ENCODE measurements around the gene STRA6.

The STRA6 gene

DNA sequence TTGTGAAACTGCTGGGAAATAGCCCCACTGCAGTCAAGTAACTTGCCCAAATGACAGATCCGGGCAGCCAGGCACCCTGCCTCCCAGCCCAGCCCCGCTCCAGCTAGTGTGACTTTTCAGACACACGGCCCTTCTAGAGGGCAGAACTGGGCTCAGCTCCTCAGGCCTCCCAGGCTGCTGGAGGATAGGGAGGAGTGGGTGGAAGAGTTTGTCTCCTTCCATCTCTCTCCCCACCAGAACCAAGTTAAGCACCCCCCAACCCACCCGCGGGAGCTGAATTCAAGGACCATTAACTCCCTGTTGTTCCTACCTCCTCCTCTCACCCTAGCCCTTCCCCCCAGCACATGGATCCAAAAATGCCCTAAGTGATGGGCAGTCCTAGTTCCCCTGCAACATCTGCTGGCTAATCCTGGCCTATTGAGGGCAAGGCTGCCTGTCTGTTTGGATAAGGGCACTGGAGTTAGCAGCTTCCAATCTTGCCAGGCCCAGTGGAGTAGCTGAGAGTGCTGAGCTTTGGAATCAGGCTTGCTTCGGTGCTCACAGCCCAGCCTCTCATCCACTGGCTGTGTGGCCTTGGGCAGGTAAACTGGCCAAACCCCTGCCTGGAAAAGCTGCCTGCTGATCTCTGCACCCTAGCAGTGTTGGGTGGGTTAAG, 36.6 kb upstream of the STRA6 start:
- Histone ChIP-seq H3K36me3 (ENCODE audit: control insufficient read depth, insufficient read depth, low read length) (no peaks in the 10 kb centered on the region), H3K4me1 (ENCODE audit: control insufficient read depth, insufficient read depth, low read length) (peaks cover 6% of the 10 kb centered on the region)

DNA sequence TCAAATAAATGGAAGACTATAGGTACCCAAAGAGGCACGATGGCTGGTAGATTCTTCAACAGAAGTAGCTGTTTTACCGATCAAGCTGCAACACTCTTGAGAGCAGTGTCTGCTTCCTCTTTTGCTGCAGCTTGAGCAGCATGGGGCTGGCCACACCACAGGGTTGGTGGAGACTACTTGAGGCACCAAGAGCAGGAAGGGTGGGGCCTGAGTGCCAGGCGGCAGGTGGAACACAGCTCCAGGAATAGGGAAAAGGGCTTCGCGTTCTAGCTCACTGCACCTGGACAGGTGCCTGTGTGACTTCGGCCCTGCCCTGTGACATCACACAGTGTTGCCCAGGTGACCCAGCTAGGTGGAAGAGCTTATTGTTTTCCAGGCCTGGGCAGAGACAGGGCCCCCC, 33.4 kb upstream of the STRA6 start, which contains the start of gene CCDC33:
Gene CCDC33, plus strand, starts transcription at position 365 of the 400 bp plus-strand sequence. CDS start 394 bp downstream, outside the sequence.
- no peak within 1 kb of the TSS for H3K4me3 ChIP-seq (ENCODE audit: low read depth, low read length)
- H3K27me3 ChIP-seq (ENCODE audit: control insufficient read depth, insufficient read depth, low read length), result peaks cover 16% of the 10 kb centered on the region
- no peaks in the 10 kb centered on the region for H3K9me3 ChIP-seq (ENCODE audit: control insufficient read depth, insufficient read depth, low read length)
- no peak within 1 kb of the TSS for H3K9ac ChIP-seq (ENCODE audit: low read depth, low read length)
- H3K4me1 ChIP-seq (ENCODE audit: control insufficient read depth, insufficient read depth, low read length), result peaks cover 7% of the 10 kb centered on the region
- no peaks in the 10 kb centered on the region for H3K36me3 ChIP-seq (ENCODE audit: control insufficient read depth, insufficient read depth, low read length)

More for the DNA sequence above, 36.6 kb upstream of the STRA6 start:
- Histone ChIP-seq H3K9me3 (ENCODE audit: control insufficient read depth, insufficient read depth, low read length) (no peaks in the 10 kb centered on the region), H3K27me3 (ENCODE audit: control insufficient read depth, insufficient read depth, low read length) (peaks cover 6% of the 10 kb centered on the region), H3K4me3 (ENCODE audit: low read depth, low read length) (no peak overlapping the region), H3K9ac (ENCODE audit: low read depth, low read length) (no peak overlapping the region)

DNA sequence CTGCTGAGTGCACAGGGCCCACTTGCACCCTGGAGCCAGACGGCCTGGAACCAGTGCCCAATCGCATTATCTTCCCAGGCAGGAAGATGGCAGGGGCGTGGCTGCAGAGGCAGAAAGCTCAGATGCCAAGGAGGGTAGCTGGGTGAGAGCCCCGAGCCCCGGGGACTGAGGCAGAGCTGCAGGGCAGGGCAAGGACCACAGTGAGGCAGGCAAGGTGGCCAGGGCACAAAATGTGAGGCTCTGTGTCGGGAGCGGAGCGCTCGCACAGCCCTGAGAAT, 31.9 kb upstream of the STRA6 start:
- H3K27me3 ChIP-seq (ENCODE audit: control insufficient read depth, insufficient read depth, low read length), result peaks cover 20% of the 10 kb centered on the region
- no peaks in the 10 kb centered on the region for H3K36me3 ChIP-seq (ENCODE audit: control insufficient read depth, insufficient read depth, low read length)
- H3K4me1 ChIP-seq (ENCODE audit: control insufficient read depth, insufficient read depth, low read length), result peaks cover 7% of the 10 kb centered on the region

DNA sequence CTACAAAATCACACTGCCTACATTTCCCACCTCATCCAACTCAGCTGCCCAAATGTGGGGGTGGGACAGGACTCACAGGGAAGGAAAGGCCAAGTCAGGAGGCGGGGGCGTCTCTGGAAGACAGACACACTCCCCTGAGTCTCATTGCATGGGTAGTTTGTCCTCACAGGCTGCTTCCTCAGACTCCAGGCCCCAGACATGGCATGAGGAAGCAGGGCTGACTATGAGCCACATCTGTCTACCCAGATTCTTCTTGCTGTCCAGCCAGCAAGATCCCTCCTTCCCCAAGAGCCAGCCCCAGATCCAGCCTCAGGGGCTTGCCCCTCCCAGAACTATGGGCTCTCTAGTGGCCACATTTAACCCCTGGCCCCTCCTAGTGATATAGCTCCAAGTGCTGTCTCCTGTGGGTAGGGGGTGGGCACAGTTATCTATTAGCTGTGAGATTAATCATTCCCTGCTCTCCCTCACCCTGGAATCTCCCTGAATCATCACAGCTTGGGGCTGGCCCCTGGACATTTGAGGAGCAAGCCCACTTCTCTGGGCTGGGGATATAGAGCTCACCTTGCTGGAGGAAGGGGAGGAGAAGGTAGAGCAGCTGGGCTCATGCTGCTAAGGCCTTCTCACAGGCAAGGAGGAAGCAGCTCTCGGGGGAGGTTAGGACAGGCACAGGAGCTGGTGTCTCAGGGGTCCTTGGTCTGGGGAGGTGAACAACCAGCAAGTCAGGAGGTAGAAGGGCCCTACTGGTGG, 31.4 kb upstream of the STRA6 start:
- Histone ChIP-seq H3K9me3 (ENCODE audit: control insufficient read depth, insufficient read depth, low read length) (no peaks in the 10 kb centered on the region), H3K36me3 (ENCODE audit: control insufficient read depth, insufficient read depth, low read length) (no peaks in the 10 kb centered on the region), H3K9ac (ENCODE audit: low read depth, low read length) (no peak overlapping the region), H3K4me1 (ENCODE audit: control insufficient read depth, insufficient read depth, low read length) (peaks cover 5% of the 10 kb centered on the region), H3K4me3 (ENCODE audit: low read depth, low read length) (no peak overlapping the region), H3K27me3 (ENCODE audit: control insufficient read depth, insufficient read depth, low read length) (peaks cover 20% of the 10 kb centered on the region)

More for the DNA sequence above, 31.9 kb upstream of the STRA6 start:
- Histone ChIP-seq H3K4me3 (ENCODE audit: low read depth, low read length) (no peak overlapping the region), H3K9ac (ENCODE audit: low read depth, low read length) (no peak overlapping the region), H3K9me3 (ENCODE audit: control insufficient read depth, insufficient read depth, low read length) (no peaks in the 10 kb centered on the region)

DNA sequence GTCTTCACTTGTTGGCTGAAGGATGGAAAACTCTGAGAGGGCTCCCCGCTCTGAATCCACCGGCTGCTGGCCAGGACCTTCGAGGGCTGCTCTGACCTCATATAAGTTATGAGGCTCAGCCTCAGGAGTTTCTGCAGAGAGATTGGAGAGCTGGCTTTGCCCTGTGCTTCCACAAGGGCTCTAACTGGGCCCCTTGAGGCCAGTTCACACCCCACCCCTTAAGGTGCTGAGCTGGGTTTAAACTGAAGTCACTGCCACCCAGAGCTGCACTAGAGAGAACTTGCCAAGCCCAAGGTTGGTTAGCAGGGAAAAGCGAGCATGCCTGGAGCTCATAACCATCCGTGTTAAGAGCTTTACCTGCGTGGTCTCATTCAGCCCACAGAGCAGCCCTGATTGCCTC, 30.8 kb upstream of the STRA6 start:
- H3K27me3 ChIP-seq (ENCODE audit: control insufficient read depth, insufficient read depth, low read length), result peaks cover 20% of the 10 kb centered on the region

DNA sequence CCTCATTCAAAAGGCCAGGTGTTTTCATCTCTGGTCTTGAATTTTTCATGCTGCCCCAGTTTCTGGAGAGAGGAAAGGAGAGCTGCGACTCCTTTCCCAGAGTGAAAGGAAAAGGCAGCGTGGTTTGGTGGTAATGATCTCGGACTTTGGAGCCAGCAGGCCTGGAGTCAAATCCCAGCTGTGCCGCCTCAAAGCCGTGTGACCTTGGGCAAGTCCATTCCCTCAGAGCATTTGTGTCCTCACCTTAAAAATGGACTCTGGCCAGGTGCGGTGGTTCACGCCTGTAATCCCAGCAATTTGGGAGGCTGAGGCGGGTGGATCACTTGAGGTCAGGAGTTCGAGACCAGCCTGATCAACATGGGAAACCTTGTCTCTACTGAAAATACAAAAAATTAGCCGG, 28.9 kb upstream of the STRA6 start:
- no peak overlapping the region for H3K4me3 ChIP-seq (ENCODE audit: low read depth, low read length)
- H3K4me1 ChIP-seq (ENCODE audit: control insufficient read depth, insufficient read depth, low read length), result peaks cover 9% of the 10 kb centered on the region

More for the DNA sequence above, 30.8 kb upstream of the STRA6 start:
- Histone ChIP-seq H3K9me3 (ENCODE audit: control insufficient read depth, insufficient read depth, low read length) (no peaks in the 10 kb centered on the region), H3K4me3 (ENCODE audit: low read depth, low read length) (no peak overlapping the region), H3K9ac (ENCODE audit: low read depth, low read length) (no peak overlapping the region), H3K4me1 (ENCODE audit: control insufficient read depth, insufficient read depth, low read length) (peaks cover 5% of the 10 kb centered on the region), H3K36me3 (ENCODE audit: control insufficient read depth, insufficient read depth, low read length) (no peaks in the 10 kb centered on the region)

DNA sequence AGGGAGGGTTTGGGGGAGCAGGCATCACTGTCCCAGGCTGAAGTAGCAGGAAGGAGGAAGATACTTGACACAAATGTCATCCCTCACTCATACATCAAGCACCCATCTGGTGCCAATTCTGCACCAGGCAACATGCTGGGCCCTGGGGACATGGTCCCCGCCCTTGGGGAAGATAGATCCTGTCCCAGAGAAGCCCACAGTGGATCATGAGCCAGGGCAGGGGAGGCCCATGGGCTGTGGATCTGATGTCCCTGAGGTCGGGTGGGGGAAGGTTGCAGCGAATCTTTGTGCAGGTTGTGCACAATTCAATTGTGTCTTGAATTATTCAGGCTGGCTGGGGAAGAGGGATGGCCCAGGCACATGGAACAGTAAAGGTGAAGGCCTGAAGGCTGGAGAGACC, 27.1 kb upstream of the STRA6 start:
- peaks cover 9% of the 10 kb centered on the region for H3K4me1 ChIP-seq (ENCODE audit: control insufficient read depth, insufficient read depth, low read length)
- no peaks in the 10 kb centered on the region for H3K9me3 ChIP-seq (ENCODE audit: control insufficient read depth, insufficient read depth, low read length)
- H3K36me3 ChIP-seq (ENCODE audit: control insufficient read depth, insufficient read depth, low read length), result no peaks in the 10 kb centered on the region
- H3K9ac ChIP-seq (ENCODE audit: low read depth, low read length), result no peak overlapping the region
- H3K27me3 ChIP-seq (ENCODE audit: control insufficient read depth, insufficient read depth, low read length), result peaks cover 56% of the 10 kb centered on the region
- no peak overlapping the region for H3K4me3 ChIP-seq (ENCODE audit: low read depth, low read length)

More for the DNA sequence above, 28.9 kb upstream of the STRA6 start:
- Histone ChIP-seq H3K9me3 (ENCODE audit: control insufficient read depth, insufficient read depth, low read length) (no peaks in the 10 kb centered on the region), H3K9ac (ENCODE audit: low read depth, low read length) (no peak overlapping the region), H3K27me3 (ENCODE audit: control insufficient read depth, insufficient read depth, low read length) (peaks cover 38% of the 10 kb centered on the region), H3K36me3 (ENCODE audit: control insufficient read depth, insufficient read depth, low read length) (no peaks in the 10 kb centered on the region)

DNA sequence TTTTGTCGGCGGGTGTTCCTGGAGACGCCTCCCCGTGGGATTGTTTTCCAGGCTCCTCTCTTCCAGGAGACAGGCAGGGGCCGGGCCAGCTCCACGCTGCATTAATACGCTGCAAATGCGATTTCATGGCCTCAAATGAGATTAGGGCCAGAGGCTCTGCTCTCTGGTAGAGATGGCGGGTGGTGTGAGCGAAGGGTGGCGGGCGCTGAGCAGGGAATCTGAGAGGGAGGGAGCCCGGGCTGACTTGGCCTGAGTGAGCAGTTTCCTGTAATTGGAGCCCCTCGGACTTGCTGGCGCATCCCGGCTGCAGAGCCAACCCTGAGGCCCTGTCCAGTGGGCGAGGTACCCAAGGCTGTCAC, 26.1 kb upstream of the STRA6 start:
- Histone ChIP-seq H3K9me3 (ENCODE audit: control insufficient read depth, insufficient read depth, low read length) (no peaks in the 10 kb centered on the region), H3K4me3 (ENCODE audit: low read depth, low read length) (no peak overlapping the region), H3K27me3 (ENCODE audit: control insufficient read depth, insufficient read depth, low read length) (peaks cover 62% of the 10 kb centered on the region)

DNA sequence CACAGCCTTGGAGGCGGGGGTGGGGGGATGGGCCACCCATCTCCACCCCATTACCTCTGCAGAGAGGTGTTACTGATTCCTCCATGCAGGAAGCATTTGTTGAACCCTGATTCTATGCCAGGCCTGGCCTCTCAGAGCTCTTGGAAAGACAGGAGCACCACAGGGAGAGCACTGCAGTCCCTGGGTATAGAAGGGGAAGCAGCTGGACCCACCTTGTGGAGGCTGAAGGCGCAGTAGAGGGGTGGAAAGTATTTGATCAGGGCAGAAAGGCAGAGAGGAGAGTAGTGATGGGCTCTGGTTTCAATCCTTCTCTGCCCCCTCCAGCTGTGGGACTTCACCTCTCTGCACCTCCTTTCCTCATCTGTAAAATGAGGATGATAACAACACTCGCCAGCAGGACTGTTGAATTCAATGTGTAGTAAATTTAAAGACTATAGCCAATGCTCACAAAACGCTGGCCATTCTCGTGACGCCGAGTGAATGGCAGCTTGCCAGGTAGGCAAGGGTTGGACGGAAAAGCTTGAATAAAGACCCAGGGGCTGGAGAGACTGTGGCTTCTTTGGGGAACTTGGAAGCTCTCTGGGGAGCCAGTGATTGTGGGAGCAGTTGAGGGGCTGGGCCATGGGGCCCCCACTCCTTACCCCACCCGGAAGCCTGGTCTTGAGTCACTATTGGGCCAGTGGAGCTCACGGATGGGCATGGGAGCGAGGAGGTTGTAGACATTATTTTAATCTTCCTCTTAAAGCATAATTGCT, 25.6 kb upstream of the STRA6 start:
- H3K36me3 ChIP-seq (ENCODE audit: control insufficient read depth, insufficient read depth, low read length), result no peaks in the 10 kb centered on the region
- no peak overlapping the region for H3K4me3 ChIP-seq (ENCODE audit: low read depth, low read length)
- peaks cover 61% of the 10 kb centered on the region for H3K27me3 ChIP-seq (ENCODE audit: control insufficient read depth, insufficient read depth, low read length)
- H3K4me1 ChIP-seq (ENCODE audit: control insufficient read depth, insufficient read depth, low read length), result peaks cover 8% of the 10 kb centered on the region
- no peak overlapping the region for H3K9ac ChIP-seq (ENCODE audit: low read depth, low read length)
- no peaks in the 10 kb centered on the region for H3K9me3 ChIP-seq (ENCODE audit: control insufficient read depth, insufficient read depth, low read length)

More for the DNA sequence above, 26.1 kb upstream of the STRA6 start:
- peaks cover 6% of the 10 kb centered on the region for H3K4me1 ChIP-seq (ENCODE audit: control insufficient read depth, insufficient read depth, low read length)
- no peak overlapping the region for H3K9ac ChIP-seq (ENCODE audit: low read depth, low read length)
- H3K36me3 ChIP-seq (ENCODE audit: control insufficient read depth, insufficient read depth, low read length), result no peaks in the 10 kb centered on the region

DNA sequence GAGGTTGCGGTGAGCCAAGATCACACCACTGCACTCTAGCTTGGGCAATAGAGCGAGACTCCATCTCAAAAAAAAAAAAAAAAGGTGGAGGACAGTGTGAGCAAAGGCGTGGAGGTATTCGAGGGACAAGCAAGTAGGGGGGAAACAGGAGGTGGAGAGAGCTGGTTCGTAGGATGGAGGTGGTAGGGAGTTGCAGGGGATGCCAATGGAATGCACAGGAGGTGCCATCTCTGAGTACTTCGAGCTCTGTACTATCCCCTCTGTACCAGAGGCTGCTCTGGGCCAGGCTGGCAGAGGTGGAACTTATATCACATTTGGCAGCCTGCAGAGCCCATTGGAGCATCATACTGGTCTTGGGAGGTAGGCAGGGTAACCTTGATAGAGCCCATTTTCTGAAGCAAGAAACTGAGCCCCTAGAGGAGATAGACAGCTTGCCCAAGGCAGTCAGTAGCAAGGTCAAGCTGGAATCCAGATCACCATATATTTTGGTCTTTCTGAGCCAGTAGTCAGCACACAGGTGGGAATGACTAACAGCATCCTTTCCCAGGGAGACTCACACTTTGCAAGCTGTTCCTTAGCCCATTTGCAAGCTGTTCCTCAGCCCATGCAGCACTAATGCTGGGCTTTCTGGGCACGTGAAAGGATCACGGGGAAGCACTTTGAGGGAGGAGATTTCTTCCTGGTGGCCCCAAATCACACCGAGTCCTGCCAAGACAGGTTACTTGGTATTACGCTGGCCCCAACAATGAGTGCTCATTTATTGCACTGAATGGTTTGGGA, 24.4 kb upstream of the STRA6 start:
- Histone ChIP-seq H3K27me3 (ENCODE audit: control insufficient read depth, insufficient read depth, low read length) (peaks cover 60% of the 10 kb centered on the region), H3K9ac (ENCODE audit: low read depth, low read length) (no peak overlapping the region), H3K36me3 (ENCODE audit: control insufficient read depth, insufficient read depth, low read length) (no peaks in the 10 kb centered on the region)

DNA sequence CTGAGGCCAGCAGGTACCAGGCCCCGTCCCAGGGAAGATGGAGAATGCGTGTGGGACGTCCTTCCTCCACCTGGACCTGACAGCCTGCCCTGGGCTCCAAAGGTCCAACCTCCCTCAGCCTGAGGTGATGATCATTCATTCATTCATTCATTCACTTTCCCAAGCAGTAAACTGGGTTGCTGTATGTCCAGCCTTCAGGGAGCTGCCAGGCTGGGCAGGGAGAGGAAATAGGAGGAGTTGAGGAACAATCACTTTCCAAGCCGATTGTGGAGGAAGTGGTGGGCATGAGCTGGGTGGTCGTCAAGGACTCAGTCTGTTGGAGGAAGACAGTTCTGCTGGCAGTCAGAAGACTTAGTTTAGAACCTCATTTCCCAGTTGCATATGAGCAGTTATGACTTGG, 23.3 kb upstream of the STRA6 start:
- Histone ChIP-seq H3K36me3 (ENCODE audit: control insufficient read depth, insufficient read depth, low read length) (no peaks in the 10 kb centered on the region), H3K9me3 (ENCODE audit: control insufficient read depth, insufficient read depth, low read length) (no peaks in the 10 kb centered on the region), H3K4me3 (ENCODE audit: low read depth, low read length) (no peak overlapping the region), H3K4me1 (ENCODE audit: control insufficient read depth, insufficient read depth, low read length) (peaks cover 19% of the 10 kb centered on the region), H3K27me3 (ENCODE audit: control insufficient read depth, insufficient read depth, low read length) (peaks cover 70% of the 10 kb centered on the region), H3K9ac (ENCODE audit: low read depth, low read length) (no peak overlapping the region)

More for the DNA sequence above, 24.4 kb upstream of the STRA6 start:
- Histone ChIP-seq H3K9me3 (ENCODE audit: control insufficient read depth, insufficient read depth, low read length) (no peaks in the 10 kb centered on the region), H3K4me3 (ENCODE audit: low read depth, low read length) (no peak overlapping the region), H3K4me1 (ENCODE audit: control insufficient read depth, insufficient read depth, low read length) (peaks cover 12% of the 10 kb centered on the region)

Data from iPS-15b (cell line).